HG03460 (cell line): ENCODE measurements around the gene AREL1.

Experiments used
- ATAC-seq: cut with Tn5 transposase; IDR thresholded peaks from one replicate; pipeline ENCODE4 v1.9.1; 2021; ENCODE audit not compliant: unreplicated experiment

Gene AREL1

GRCh38 chr14:74637178-74637550 is 75.7 kb downstream of the AREL1 start:
- no peak for ATAC-seq

DNA sequence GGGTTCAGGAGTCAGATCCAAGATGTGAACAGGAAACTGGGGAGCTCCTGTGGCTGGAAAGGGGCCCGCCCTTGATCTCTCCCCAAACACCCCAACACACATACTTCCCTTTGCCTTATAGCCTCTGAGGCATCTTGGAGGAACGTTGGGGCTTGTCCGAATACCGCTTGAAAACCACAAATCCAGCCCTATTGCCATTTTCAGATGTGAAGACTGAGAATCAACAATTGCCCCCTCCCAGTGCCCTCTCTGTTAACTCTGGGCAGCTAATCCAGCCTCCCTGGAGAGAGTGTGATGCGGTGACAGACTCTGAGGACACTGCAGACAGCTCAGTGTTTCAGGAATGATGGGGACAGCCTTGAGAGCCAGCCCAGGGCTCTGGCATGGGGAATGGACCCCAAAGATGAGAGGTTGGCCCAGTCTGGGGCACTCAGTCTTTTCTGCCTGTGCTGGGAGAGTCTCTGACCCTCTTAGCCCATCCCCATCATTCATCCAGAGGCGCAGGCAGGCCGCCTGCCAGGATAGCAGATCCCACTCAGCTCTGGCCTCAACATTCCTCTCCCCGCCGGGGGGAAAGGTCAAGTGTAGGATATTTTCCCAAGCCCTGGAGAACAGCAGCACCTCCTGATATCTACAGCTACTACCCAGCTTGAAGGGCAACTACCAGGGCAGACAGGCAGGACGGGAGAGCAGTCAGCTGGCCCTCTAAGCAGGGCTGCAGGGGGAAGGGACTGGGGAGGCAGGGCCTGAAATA is 76.3 kb downstream of the AREL1 start:
- ATAC-seq = no peak

GRCh38 chr14:74635847-74636246 is 77.0 kb downstream of the AREL1 start:
- ATAC-seq = no peak

DNA sequence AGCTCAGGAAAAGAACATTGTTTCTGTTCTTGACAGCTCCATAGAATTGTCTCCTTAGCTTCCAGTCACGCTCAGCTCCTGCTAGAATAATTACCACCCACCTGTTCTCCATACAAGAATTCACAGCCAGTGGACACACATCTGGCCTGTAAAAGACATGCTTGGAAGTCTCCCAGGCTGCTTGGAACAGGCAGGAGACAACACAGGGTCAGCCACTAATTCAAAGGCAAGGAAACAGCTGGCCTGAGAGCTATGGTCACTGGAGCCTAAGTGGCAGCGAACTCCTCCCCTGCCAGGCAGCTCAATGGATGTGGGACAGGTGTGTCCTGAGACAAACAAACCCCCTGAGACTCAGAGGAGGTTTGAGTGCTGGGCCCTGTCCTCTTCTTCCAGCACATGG is 77.9 kb downstream of the AREL1 start:
- no peak for ATAC-seq

GRCh38 chr14:74634481-74634880 is 78.4 kb downstream of the AREL1 start:
- no peak for ATAC-seq

- ATAC-seq = no peak
These were observed 81.8 kb downstream of the AREL1 start for GRCh38 chr14:74630881-74631690.

DNA sequence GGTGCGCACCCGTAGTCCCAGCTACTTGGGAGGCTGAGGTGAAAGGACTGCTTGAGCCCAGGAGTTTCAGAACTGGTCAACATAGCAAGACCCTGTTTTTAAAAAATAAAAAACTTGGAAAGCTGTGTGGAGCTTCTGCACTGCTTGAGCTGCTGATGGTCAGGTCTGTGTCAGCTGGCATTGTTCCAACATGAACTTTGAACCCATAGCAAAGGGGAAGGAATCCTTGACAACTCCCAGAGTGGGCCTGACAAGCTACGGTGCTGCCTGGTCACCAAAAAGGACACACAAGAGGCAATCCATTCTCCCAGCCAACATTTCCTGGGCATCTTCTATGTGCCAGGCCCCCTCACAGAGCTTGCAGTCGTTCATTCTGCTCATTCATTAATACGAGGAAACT is 84.5 kb downstream of the AREL1 start:
- ATAC-seq = no peak

DNA sequence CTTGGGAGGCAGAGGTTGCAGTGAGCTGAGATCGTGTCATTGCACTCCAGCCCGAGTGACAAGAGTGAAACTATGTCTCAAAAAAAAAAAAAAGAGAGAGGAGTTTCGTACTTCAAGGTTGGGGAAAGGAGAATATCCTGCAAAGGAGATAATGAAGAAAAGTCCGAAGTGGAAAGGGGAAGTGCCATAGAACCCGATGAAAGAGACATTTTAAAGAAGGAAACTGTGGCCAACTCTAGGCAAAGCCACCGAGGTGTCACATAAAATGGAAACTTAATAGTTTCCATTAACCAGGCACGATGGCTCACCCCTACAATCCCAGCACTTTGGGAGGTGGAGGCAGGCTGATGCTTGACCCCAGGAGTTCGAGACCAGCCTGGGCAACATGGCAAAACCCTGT is 85.8 kb downstream of the AREL1 start:
- ATAC-seq = no peak

- no peak for ATAC-seq
These were observed 90.6 kb downstream of the AREL1 start for GRCh38 chr14:74622257-74622656.

DNA sequence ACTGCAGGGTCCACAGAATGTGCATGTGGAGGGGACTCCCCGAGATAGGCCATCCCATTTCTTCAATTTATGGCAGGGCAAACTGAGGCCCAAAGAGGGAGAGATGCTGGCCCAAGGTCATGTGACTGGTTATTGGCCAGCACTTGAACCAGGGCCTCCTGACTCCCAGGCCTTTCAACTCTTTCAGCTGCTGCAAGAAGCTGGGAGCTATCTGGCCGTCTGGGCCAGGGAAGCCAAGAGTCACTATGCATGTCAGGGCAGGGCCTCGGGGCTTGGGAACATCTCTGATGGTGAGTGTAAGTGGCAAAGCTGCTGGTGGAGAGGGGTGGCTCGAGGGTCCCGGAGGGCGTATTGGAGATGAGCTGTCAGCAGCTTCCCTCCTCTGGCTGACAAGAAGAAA is 91.3 kb downstream of the AREL1 start:
- no peak for ATAC-seq

- ATAC-seq = no peak
These were observed 92.0 kb downstream of the AREL1 start for GRCh38 chr14:74620923-74621322.

- ATAC-seq = no peak
These were observed 92.4 kb downstream of the AREL1 start for GRCh38 chr14:74620497-74620921.

DNA sequence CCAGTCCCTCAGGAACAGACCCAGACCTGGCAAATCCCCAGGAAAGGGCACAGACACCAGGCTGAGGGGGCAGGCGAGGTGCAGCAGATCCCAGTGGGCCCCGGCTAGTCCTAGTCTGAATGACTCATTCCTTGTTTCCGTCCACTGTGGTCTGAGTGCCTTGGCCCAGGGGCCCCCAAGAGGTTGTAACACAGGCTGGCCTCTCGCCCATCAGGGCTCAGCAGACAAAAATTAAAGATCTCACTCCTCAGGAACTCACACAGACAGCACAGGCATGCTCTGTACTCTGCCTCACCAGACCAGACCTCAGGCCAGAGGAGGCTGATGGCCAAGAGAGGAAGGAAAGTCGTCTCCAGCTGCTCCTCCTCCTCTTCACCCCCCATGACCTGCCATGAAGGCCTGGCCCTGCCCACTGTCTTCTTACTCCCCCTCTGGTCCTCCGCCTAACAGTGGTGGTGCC is 93.2 kb downstream of the AREL1 start:
- ATAC-seq = no peak

GRCh38 chr14:74618078-74618952 is 94.6 kb downstream of the AREL1 start:
- ATAC-seq = no peak

GRCh38 chr14:74616996-74617700 is 95.7 kb downstream of the AREL1 start:
- ATAC-seq = no peak

DNA sequence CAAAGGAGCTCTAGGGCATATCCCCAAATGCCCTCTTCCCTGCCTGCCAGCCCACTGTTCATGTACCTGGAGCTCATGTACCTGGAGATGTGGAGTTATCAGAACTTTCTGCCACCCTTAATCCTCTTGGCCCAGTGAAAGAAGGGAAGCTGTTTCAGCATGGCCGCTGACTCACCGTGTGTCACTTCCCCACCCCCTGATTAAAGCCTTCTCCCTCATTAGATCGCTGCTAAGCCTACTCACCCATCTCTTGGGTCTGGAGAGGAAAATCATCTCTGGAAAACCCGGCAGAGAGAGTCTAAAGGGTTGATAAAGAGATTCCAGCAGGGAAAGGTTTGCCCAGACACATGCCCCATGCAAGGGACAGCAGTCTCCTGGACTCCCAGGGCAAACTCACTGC is 96.4 kb downstream of the AREL1 start:
- ATAC-seq = no peak

- ATAC-seq = no peak
These were observed 97.1 kb downstream of the AREL1 start for GRCh38 chr14:74615735-74616134.

DNA sequence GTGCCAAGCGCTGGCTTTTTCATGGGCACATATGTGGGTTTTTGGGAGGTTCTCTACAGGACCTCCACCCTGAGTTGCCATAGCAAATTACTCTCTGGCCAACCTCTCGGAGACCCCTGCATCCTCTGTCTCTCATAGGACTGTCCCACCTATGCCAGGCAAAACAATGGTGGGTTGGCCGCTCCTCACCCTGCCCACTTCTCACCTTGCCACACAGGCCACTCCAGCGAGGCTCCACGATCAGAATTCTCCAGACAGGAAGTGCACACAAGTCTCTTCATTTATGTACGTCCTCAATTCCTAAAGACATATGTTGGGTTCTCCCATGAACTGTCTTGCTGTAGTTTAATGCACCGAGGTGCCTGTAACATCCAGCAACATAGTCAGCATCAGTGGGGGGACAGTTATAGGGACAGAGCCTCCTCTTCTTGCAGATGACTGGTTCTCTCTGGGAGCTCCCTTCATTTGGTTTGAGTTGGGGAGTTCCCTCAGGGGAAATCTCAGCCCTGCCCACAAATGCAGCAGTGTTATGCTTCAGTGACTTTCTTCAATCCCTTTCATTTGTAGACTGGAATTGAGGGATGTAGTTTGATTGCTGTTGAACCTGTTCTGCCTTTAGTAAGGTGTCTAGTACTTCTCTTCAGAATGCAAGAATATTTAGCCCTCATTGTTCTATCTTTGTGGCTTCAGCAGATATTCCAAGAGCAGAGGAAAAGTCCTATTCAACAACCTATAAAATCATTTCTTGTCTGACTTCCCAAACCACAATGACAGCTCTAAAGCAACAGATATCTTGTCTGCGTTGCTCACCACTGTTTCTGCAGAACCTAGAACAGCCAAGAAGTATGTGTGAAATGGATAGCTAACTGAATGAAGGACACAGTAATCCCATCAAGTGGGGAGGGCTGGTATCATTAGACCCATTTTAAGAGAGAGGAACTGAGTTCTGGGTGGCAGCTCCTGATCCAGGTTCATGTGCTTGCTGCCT is 98.1 kb downstream of the AREL1 start:
- no peak for ATAC-seq

- no peak for ATAC-seq
These were observed 99.5 kb downstream of the AREL1 start for GRCh38 chr14:74613211-74613914.
